ENCODE data around the gene ACIN1.

DNA sequence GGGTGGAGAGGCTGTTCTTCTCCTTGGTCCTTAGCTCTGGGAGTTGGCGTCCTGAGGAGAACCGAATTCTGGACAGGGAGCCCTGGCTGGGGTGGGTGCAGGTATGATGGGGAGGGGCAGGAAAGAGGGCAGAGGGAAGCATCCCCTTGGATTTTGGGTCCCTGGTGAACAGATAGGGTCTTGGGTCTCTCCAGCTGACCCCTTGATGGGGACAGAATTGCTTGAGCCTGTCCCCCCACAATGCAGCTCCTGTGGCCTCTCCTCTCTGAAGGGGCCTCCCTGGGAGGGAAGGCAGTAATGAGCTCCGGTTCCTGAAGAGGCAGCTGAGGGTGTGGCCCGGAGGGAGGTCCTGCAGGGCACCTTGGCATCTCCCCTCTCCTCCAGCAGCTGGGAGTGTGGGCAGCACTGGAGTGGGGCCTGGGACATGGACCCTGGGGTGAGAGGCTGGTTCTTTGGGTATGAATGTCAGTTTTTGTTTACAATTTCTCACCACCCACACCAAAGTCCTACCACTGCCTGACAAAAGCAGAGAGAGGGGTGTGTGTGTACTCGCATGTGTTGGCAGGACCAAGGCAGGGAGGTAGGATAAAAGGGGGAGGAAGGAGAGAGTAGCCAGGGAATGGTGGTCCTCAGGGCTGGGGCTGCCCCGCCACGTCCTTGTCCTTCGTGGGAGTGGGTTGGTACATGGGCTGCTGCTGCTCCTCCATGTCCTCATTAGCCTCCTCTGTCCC is 31.8 kb upstream of the ACIN1 start:
- TF ChIP-seq, protein P1, sequence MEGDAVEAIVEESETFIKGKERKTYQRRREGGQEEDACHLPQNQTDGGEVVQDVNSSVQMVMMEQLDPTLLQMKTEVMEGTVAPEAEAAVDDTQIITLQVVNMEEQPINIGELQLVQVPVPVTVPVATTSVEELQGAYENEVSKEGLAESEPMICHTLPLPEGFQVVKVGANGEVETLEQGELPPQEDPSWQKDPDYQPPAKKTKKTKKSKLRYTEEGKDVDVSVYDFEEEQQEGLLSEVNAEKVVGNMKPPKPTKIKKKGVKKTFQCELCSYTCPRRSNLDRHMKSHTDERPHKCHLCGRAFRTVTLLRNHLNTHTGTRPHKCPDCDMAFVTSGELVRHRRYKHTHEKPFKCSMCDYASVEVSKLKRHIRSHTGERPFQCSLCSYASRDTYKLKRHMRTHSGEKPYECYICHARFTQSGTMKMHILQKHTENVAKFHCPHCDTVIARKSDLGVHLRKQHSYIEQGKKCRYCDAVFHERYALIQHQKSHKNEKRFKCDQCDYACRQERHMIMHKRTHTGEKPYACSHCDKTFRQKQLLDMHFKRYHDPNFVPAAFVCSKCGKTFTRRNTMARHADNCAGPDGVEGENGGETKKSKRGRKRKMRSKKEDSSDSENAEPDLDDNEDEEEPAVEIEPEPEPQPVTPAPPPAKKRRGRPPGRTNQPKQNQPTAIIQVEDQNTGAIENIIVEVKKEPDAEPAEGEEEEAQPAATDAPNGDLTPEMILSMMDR (IDR thresholded peaks at IDR 0.05; ENCODE audit: low read length) = no peak
- no peak for TF ChIP-seq EZH2 (IDR thresholded peaks at IDR 0.05; ENCODE audit: borderline replicate concordance, low read length)

Measured in OCI-LY1 (cell line).